CD4-positive, alpha-beta T cell treated with Interleukin-4 for 1 hour (primary cell): ENCODE measurements around the gene CLCF1.
A peak's percentile ranks its signal among the peaks of the same experiment; 100 is the strongest.

ENCODE experiments used
- DNase-seq, 2 donors: peaks; one replicate each; pipeline ENCODE4 v3.0.0-alpha.2; 2020 to 2022

CLCF1 gene

DNA sequence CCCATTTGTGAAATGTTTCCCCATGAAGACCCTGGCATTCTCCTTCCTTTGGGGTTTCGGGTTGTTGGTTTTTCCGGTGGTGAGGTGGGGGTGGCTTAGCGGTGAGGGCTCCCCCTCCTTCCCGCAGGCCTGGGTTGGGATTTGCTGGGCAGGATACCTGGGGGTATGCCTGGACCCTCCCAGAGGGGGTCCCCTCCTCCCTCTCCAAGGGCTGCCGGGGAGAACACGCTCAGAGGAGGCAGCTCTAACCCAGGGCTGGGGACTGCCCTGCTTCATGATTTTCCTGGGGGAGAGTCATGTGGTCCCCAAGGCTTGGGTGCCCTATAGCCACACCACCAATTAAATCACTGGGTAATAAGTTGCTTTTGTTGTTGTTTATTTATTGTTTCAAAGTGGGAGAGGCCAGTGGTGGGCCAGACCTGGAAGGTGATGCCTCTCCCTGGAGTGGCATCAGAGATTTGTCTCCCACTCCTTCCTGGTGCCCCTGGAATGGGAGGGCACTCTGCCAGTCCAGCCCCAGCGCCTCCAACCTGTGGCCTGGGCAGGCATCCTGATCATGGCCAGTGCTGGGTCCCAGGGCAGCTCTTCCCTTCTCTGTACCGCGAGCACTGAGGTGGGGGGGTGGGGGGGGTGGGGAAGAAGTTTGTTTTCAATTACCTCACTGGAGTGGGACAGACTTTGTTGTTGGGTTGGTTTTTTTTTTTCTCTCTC, 1.3 kb upstream of the CLCF1 start:
- no peak for DNase-seq

GRCh38 chr11:67373648-67374570, 511 bp upstream of the CLCF1 start:
- peak; percentile 90 to 91 for DNase-seq

- DNase-seq = no peak
Measured at GRCh38 chr11:67372321-67372992, 941 bp downstream of the CLCF1 start.

- no peak for DNase-seq
Measured at GRCh38 chr11:67371911-67372320, 1.5 kb downstream of the CLCF1 start.

GRCh38 chr11:67371189-67371910, 2.0 kb downstream of the CLCF1 start:
- peak; percentile 45 to 49 for DNase-seq

DNA sequence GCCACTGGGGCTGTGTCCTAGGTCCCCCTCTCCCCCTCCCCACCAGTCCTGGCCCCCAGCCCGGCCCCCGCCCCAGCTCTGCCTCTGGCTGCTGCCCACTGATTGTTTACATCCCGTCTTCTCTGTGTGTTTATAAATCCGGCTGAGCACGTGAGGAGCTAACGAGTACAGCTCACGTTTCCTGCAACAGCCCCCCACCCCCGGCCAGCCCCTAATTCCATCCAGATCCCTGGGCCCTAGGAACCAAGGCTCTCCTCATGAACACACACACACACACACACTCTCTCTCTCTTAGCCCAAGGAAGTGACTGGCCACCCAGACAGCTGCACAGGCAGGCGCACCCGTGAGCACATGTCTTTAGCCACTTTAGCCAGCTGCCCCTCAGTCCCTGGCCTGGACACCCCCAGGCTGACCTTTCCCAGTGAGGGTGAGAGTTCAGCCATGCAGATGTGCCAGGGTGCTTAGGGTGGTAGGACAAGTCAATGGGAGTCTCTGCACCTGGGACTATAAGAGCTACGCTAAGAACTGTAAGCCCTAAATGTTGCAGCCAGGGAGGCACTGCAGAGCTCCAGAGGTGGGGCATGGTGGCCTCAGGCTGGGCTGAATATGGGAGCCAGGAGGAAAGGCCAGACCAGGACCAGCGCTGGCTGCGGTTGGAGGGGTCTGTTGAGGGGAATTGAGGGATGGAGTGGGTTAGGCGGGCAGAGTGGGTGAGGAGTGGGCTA, 2.9 kb downstream of the CLCF1 start:
- DNase-seq = no peak

GRCh38 chr11:67369801-67370284, 3.6 kb downstream of the CLCF1 start:
- DNase-seq = no peak

DNA sequence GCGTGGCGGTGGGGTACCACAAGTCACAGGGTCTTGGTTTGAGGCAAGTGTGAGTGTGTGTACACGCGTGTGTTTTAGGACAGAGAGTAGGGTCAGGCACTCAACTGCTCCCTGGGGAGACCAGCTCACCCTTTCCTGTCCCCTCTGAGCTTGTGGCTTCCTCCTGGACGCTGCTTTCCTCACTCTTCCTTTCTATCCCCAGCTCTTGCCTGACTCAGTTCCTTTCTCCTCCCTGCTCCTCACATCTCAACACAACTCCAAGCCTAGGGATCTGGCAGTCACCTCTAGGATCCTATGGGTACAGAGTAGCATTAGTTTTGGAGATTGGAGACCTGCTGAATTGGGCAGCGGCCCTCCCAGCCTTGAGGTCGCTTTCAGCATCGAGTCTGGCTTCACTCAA, 4.1 kb downstream of the CLCF1 start:
- DNase-seq = no peak

DNA sequence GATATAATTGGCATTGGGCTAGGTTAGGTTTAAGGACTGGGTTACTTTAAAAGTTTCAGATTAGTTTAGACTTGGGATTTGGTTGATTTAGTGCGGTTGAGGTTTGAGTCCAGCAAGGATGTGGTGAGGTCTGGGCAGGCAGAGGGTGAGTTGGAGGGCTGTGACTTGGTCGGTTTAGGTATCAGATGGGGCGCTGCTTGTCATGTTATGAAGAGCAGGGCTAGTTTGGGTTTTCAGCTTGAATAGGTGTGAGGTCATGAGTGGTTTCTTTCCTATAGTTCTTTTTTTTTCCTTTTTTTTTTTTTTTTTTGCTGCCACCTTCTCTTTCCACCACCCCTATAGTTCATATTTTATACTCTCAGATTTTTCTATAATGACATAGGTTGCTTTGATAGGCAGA, 4.8 kb downstream of the CLCF1 start:
- DNase-seq = peak in 1 of 2 donors; percentile 47

- DNase-seq = no peak
Measured at GRCh38 chr11:67367761-67368227, 5.6 kb downstream of the CLCF1 start.

DNA sequence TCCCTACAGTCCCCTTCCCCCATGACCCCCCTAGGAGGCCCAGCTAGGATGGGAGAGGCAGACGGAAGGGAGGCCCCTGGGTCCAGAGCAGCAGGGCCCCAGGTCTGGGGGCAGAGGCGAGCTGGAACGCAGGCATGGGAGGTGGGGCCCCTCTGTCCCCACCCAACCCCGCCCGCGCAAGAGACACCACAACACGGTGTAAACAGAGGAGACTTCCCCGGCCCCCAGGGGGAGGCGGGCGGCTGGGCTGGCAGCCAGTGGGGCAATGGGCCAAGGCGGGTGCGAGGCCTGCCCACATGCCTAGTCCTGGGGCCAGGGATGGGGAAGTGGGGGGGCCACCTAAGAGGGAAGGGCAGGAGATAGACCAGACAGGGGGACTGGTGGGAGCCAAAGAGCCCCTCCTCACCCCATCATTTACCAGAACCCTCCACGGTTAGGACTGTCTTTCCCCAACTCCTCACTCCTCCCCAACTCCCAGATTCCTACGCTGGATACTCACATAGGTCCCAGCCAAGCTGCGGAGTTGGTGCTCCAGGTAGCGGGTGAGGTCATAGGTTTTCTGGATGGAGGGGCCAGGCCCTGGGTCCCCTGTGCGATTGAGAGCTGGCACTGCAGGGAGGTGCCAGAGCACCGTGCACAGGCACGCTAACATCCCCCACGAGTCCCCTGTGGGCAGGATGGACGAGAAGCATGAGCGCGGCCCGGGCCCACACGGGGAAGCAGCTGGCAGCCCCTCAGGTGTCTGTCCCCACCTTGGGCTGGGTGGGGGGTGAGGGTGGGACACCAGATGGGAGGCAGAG, 6.2 kb downstream of the CLCF1 start:
- no peak for DNase-seq

GRCh38 chr11:67366546-67366945, 6.9 kb downstream of the CLCF1 start:
- DNase-seq = no peak

- DNase-seq = no peak
Measured at GRCh38 chr11:67365736-67366444, 7.5 kb downstream of the CLCF1 start.

DNA sequence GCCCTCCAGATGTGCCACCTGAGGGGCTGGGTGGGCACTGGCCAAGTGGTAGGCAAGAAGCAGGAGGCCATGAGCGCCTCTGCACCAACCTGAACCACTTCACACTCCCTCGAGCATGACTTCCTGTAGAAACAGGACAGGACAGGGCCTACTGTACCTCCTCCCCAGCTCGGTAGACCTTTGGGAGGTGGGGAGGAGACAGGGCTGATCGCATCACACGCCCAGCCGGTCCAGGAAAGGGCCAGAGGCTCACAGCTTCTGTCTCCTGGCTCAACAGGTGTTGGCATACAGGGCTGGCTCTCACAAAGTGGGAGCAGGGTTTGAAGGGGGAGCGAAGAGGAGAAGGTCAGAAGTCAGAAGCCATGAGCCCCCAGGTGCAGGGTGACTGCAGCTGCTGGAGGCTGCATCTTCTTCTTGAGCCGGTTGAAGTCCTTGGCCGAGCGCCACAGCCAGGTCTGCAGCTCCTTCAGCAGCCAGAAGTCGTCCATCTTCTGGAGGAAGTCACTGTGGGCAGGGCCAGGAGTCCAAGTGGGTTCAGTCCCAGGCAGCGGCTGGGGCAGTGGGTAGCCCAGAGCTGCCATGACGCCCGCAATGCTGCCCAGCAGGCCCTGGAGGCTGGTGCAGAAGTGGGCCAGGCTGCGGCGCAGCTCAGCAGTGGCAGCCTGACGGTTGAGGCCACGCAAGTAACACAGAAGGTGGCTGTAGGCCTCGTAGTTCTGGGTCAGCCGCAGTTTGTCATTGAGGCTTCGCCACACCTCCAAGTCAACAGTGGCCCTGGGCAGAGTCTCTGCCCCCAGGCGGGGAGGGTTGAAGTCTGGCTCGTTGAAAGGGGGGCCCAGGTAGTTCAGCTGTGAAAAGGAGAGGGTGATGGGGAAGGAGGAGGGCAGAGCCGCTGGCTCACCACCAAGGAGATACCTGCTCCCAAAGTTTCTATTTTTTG, 8.3 kb downstream of the CLCF1 start:
- no peak for DNase-seq

DNA sequence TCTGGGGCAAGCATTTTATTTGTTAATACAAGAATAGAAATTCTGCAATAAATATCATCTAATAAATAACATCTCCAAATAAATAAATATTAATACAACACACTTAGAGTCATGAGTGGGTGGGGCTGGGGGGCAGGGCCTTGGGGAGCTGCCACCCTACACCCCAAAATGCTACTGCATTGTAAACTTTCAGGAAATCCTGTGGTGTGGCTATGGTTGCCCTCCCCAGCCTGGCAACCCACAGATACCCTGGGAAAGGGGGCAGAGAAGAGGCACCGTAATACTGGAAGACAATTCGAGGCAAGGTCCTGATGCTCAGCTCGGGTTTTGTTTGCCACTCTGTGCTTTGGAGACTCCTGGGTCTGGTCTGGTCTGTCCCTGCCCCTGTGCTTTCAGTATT, 9.2 kb downstream of the CLCF1 start:
- DNase-seq = no peak

GRCh38 chr11:67357831-67358670, 15.3 kb downstream of the CLCF1 start:
- no peak for DNase-seq

GRCh38 chr11:67356864-67357561, 16.4 kb downstream of the CLCF1 start:
- DNase-seq = peak; percentile 80
